ENCODE results near the gene LOC101059915. TPM values are rescaled to one million over a fixed set of nuclear protein-coding genes. Genes with fewer than 3 reads are reported as not detected.
"Not testable (repeated sequence)": the region's sequence is repeated elsewhere in the genome, so short reads cannot be mapped to it uniquely, and the experiment has no call there.

The LOC101059915 gene

DNA sequence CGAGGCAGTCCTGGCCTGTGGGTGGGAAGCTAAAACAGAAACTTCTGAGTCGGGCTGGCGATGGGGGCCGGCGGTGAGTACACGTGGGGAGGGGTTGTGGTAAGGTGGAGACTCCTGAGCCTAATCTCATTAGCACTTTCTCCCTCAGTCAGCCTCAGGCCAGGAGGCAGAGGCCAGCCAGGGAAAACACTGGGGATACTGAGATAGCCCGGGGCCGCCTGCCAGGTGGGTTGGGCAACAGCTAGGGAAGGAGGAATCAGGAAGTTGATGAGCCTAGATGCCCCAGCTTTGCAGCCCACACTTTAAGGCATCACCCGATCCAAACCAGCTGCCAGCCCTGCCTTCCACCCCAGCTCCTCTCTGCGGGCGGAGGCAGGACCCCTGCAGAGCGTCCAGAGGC lies 49.0 kb downstream of the LOC101059915 start:
- H3K4me3 ChIP-seq (ENCODE audit: low read depth, low read length); DNase-seq (ENCODE audit: low read depth): not testable (repeated sequence)

DNA sequence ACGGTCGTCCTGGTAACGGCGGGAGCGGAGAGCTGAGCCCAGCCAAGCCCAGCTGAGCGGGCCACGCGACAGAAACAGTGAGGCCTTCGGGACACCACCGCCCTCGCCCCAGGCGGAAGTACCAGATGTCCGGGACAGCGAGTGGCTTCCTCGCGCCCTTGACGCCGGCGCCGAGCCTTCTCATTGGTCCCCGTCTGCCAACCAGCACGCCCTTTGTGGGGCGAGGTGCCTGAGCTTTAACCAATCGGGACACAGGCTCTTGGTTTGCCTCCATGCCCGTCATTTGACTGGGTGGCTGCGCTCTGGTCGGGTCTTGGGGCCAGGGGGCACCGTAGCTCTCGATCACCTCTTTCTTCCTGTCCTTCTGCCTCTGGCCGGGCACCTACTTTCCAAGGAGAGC lies 50.8 kb downstream of the LOC101059915 start, which contains the start of gene CXorf49:
Gene CXorf49, minus strand, starts transcription at position 101 of the 400 bp plus-strand sequence. CDS start 134 bp downstream, outside the sequence.
- DNase-seq (ENCODE audit: low read depth); H3K4me3 ChIP-seq (ENCODE audit: low read depth, low read length): not testable (repeated sequence)

DNA sequence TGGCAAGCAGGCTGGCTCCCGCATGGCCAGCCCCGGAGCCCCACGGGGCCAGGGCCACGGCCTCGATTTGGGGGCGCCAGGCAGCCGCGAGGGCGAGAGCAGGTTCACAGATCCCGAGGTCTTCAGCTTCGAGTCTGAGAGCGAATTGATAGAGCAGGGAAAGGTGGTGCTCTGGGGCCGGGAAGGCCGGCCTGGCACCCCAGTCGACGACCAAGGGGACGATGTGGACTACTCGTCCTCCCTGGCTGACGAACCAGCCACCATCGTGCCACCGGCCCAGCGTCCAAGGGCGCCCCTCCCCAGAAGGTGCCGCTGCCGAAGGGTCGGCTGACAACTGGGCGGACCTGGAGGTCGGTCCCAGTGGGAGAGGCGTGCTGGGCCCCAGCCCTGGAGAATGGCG lies 51.8 kb downstream of the LOC101059915 start:
- DNase-seq (ENCODE audit: low read depth), result not testable (repeated sequence)

DNA sequence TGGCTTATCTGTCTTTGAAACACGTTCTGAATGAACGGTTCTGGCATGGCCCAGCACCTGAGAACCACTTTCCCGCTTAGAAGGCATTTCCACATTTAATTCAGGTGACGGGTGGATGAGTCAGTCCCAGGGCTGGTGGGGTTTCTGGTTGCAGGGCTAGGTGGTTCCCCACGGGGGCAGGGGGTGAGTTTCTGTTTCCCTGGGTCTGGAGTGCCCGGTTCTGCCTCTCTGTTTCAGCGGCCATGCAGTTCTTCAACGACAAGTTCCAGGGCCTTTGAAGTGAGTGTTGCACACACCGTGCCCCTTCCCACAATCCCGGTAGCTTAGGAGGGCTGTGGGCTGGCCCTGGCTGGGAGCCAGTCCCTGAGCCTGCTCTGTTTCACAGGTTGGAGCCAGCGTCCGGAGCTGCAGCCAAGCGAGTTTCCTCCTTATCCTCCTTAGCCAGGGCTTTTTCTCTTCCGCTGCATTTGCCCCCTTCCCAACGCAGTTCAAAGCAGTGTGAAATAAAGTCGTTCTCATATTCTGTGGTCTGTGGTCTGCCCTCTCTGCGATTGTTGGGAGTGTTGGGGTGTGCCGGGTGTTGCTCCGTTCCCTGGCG lies 53.0 kb downstream of the LOC101059915 start:
- not testable (repeated sequence) for DNase-seq (ENCODE audit: low read depth); H3K4me3 ChIP-seq (ENCODE audit: low read depth, low read length)

More for the DNA sequence above, 51.8 kb downstream of the LOC101059915 start:
- H3K4me3 ChIP-seq (ENCODE audit: low read depth, low read length), result not testable (repeated sequence)

Other genes with a start within 250 kb of the LOC101059915 start
- gene OGT, start 134.4 kb upstream of the LOC101059915 start, total RNA-seq, result 42.5 and 49.6 TPM in 2 replicates
- 0.14 and 0.52 TPM in 2 replicates for gene GCNA, start 89.1 kb upstream of the LOC101059915 start, total RNA-seq
- not detected in 2 replicates for gene CXCR3, start 49.0 kb upstream of the LOC101059915 start, total RNA-seq
- gene CXorf49, start 50.7 kb downstream of the LOC101059915 start, total RNA-seq, result 15.4 and 70.9 TPM in 2 replicates
- not detected in 2 replicates for gene CXorf49B, start 95.8 kb downstream of the LOC101059915 start, total RNA-seq
- 1.0 and 1.1 TPM in 2 replicates for gene NHSL2, start 243.3 kb downstream of the LOC101059915 start, total RNA-seq

All from epithelial cell of proximal tubule (primary cell).